Peyer's patch (tissue), 4 donors: ENCODE results near the gene UST. TPM values are rescaled to one million over a fixed set of nuclear protein-coding genes. Genes with fewer than 3 reads are reported as not detected.

Source experiments
- DNase-seq, 3 donors: peaks; one replicate each; pipeline ENCODE4 v3.0.0-alpha.2; 2017 to 2019
- H3K27ac ChIP-seq, 4 donors: fragments of 200-600 bp; sonication (generic); one replicate each; pipeline ENCODE4 v1.5.1; 2016 to 2019
- H3K27me3 ChIP-seq, 2 donors: fragments of 200-600 bp; sonication (generic); one replicate each; pipeline ENCODE4 v1.5.1; 2019
- H3K36me3 ChIP-seq, 3 donors: fragments of 200-600 bp; sonication (generic); one replicate each; pipeline ENCODE4 v1.5.1; 2016 to 2019
- H3K4me1 ChIP-seq, 4 donors: fragments of 200-600 bp; sonication (generic); one replicate each; pipeline ENCODE4 v1.5.1; 2016 to 2019
- H3K4me3 ChIP-seq, 4 donors: fragments of 200-600 bp; sonication (generic); 1 replicate in 3 of 4; 2 replicates in 1 of 4; pipeline ENCODE4 v1.5.1; 2016 to 2019; ENCODE audit warnings: mild to moderate bottlenecking in 1 of 4
- H3K9me3 ChIP-seq, 4 donors: fragments of 200-600 bp; sonication (generic); one replicate each; pipeline ENCODE4 v1.5.1; 2016 to 2019; ENCODE audit warnings: mild to moderate bottlenecking in 1 of 4
- POLR2A ChIP-seq, 2 donors: fragments of 450-650 bp; IDR thresholded peaks; one replicate each; pipeline ENCODE4 v1.5.1; 2017; ENCODE audit warnings: antibody characterized with exemption in 2 of 2, mild to moderate bottlenecking in 2 of 2, moderate library complexity in 2 of 2
- total RNA-seq, 4 donors: library from RNA; depleted of rRNA; stranded (reverse); fragments of >200 nt; gene quantifications; one replicate each; pipeline ENCODE4 v1.1.0, GENCODE V29; 2016
- TF ChIP-seq, protein P1 (sequence below), 6 experiments: fragments of 450-650 bp in 4 of 6; fragments of 200-600 bp in 2 of 6; sonication (generic) in 1 of 6; IDR thresholded peaks; one replicate each; pipeline ENCODE4 v1.5.1; 2017 to 2019; ENCODE audit warnings: antibody characterized with exemption in 6 of 6, mild to moderate bottlenecking in 3 of 6, moderate library complexity in 1 of 6

Gene UST
- total RNA-seq, 4 donors from 2014 or later = 3.0 to 37.1 (median 4.6) TPM

- no peaks in the 10 kb centered on the region for H3K27me3 ChIP-seq
Measured at GRCh38 chr6:148835920-148836441, 89.2 kb downstream of the UST start.

GRCh38 chr6:148836751-148837150, 89.9 kb downstream of the UST start:
- Histone ChIP-seq H3K36me3 (no peaks in the 10 kb centered on the region), H3K27me3 (no peaks in the 10 kb centered on the region), H3K27ac (no peak overlapping the region), H3K9me3 (no peaks in the 10 kb centered on the region), H3K4me3 (no peak overlapping the region), H3K4me1 (no peaks in the 10 kb centered on the region)
- no peak for DNase-seq
- TF ChIP-seq, protein P1, sequence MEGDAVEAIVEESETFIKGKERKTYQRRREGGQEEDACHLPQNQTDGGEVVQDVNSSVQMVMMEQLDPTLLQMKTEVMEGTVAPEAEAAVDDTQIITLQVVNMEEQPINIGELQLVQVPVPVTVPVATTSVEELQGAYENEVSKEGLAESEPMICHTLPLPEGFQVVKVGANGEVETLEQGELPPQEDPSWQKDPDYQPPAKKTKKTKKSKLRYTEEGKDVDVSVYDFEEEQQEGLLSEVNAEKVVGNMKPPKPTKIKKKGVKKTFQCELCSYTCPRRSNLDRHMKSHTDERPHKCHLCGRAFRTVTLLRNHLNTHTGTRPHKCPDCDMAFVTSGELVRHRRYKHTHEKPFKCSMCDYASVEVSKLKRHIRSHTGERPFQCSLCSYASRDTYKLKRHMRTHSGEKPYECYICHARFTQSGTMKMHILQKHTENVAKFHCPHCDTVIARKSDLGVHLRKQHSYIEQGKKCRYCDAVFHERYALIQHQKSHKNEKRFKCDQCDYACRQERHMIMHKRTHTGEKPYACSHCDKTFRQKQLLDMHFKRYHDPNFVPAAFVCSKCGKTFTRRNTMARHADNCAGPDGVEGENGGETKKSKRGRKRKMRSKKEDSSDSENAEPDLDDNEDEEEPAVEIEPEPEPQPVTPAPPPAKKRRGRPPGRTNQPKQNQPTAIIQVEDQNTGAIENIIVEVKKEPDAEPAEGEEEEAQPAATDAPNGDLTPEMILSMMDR (IDR thresholded peaks at IDR 0.05) = no peak
- TF ChIP-seq POLR2A (IDR thresholded peaks at IDR 0.05) = no peak

More at GRCh38 chr6:148835920-148836441, 89.2 kb downstream of the UST start:
- H3K4me3 ChIP-seq = no peak overlapping the region
- H3K4me1 ChIP-seq = no peaks in the 10 kb centered on the region
- no peaks in the 10 kb centered on the region for H3K36me3 ChIP-seq
- H3K27ac ChIP-seq = no peak overlapping the region
- no peak for DNase-seq
- TF ChIP-seq, protein P1 (IDR thresholded peaks at IDR 0.05) = no peak
- TF ChIP-seq POLR2A (IDR thresholded peaks at IDR 0.05) = no peak
- no peaks in the 10 kb centered on the region for H3K9me3 ChIP-seq

DNA sequence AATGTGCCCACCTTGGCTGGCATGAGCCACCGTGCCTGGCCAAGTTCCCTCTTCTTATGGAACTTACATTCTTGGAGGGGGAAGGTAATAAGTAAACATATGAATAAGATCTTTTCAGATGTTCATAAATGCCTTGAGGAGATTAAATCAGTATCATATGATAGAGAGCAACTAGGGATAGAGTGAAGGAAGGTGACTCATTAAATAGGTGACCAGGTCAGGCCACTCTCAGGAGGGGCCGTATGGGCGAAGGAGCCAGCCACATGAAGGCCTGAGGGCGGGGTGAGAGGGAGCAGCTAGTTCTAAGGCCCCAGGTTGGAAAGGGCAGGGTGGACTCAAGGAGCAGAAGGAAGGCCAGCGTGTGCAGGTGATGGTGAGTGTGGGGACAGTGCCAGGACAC, 91.1 kb downstream of the UST start:
- DNase-seq = no peak

GRCh38 chr6:148839044-148839443, 92.2 kb downstream of the UST start:
- Histone ChIP-seq H3K36me3 (no peaks in the 10 kb centered on the region), H3K4me3 (no peak overlapping the region), H3K4me1 (no peaks in the 10 kb centered on the region)

More for the DNA sequence above, 91.1 kb downstream of the UST start:
- Histone ChIP-seq H3K4me3 (no peak overlapping the region), H3K27ac (no peak overlapping the region), H3K4me1 (no peaks in the 10 kb centered on the region), H3K27me3 (no peaks in the 10 kb centered on the region), H3K36me3 (no peaks in the 10 kb centered on the region), H3K9me3 (no peaks in the 10 kb centered on the region)
- TF ChIP-seq, protein P1 (IDR thresholded peaks at IDR 0.05) = no peak
- TF ChIP-seq POLR2A (IDR thresholded peaks at IDR 0.05) = no peak

GRCh38 chr6:148840256-148840655, 93.4 kb downstream of the UST start:
- H3K9me3 ChIP-seq = no peaks in the 10 kb centered on the region
- no peak for DNase-seq
- no peaks in the 10 kb centered on the region for H3K27me3 ChIP-seq
- no peak overlapping the region for H3K27ac ChIP-seq
- no peaks in the 10 kb centered on the region for H3K4me1 ChIP-seq
- H3K4me3 ChIP-seq = no peak overlapping the region
- no peaks in the 10 kb centered on the region for H3K36me3 ChIP-seq
- no peak for TF ChIP-seq POLR2A (IDR thresholded peaks at IDR 0.05)
- TF ChIP-seq, protein P1 (IDR thresholded peaks at IDR 0.05) = no peak

More at GRCh38 chr6:148839044-148839443, 92.2 kb downstream of the UST start:
- TF ChIP-seq, protein P1 (IDR thresholded peaks at IDR 0.05) = no peak
- no peak for TF ChIP-seq POLR2A (IDR thresholded peaks at IDR 0.05)
- Histone ChIP-seq H3K27ac (no peak overlapping the region), H3K27me3 (no peaks in the 10 kb centered on the region), H3K9me3 (no peaks in the 10 kb centered on the region)
- no peak for DNase-seq
